Measurements from ENCODE around the gene DUSP7.

Gene DUSP7

DNA sequence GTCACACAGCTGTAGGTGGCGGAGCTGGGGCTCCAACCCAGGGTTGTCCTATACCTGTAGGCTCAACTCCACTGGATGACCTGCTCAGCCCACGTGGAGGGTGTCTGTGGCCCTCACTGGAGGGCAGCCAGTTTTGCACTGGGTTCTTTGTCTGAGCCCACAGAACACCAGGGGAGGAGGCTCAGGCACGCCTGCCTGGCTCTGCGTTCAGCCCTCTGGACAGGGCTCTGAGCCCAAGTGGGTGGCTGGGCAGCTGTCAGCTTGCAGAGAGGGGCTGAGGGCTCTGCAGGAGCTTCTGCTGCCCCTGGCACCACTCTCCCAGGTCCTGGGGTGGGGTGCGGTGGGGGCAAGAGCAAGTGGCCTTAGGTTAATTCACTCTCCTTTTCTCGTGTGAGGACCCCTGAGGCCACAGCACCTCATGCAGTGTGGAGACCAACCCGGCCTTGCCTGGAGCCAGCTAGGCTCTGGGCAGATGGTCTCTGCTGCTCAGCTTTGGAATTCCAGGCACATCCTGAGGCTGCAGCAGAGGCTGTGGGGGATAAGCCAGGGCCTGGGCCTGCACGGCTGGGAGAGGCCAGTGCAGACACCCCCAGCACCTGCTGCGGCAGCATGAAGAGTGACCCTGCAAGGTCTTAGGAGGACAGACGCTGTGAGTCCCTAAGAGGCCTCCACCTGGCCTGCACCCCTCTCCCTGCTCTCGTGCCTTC is 23.5 kb downstream of the DUSP7 start:
- no peak for TF ChIP-seq SP1 (IDR thresholded peaks at IDR 0.05)
- no peak for TF ChIP-seq FOXK2 (IDR thresholded peaks at IDR 0.05)
- TF ChIP-seq, protein P1, sequence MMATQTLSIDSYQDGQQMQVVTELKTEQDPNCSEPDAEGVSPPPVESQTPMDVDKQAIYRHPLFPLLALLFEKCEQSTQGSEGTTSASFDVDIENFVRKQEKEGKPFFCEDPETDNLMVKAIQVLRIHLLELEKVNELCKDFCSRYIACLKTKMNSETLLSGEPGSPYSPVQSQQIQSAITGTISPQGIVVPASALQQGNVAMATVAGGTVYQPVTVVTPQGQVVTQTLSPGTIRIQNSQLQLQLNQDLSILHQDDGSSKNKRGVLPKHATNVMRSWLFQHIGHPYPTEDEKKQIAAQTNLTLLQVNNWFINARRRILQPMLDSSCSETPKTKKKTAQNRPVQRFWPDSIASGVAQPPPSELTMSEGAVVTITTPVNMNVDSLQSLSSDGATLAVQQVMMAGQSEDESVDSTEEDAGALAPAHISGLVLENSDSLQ (IDR thresholded peaks at IDR 0.05) = no peak
- no peak for TF ChIP-seq L3MBTL2 (conservative IDR thresholded peaks at IDR 0.05)
- no peak for TF ChIP-seq HDGF (IDR thresholded peaks at IDR 0.05; ENCODE audit: borderline replicate concordance)
- no peak for TF ChIP-seq ARNT (IDR thresholded peaks at IDR 0.05)
- TF ChIP-seq ELF4 (IDR thresholded peaks at IDR 0.05) = no peak
- TF ChIP-seq TARDBP (IDR thresholded peaks at IDR 0.05) = no peak
- no peak for TF ChIP-seq SUZ12 (IDR thresholded peaks at IDR 0.05)
- no peak for TF ChIP-seq ZNF384 (IDR thresholded peaks at IDR 0.05)
- no peak for TF ChIP-seq NFRKB (IDR thresholded peaks at IDR 0.05)
- TF ChIP-seq FOXA1 (IDR thresholded peaks at IDR 0.05) = no peak
- TF ChIP-seq FOXM1 (IDR thresholded peaks at IDR 0.05; ENCODE audit: borderline replicate concordance) = no peak
- no peak for TF ChIP-seq BHLHE40 (IDR thresholded peaks at IDR 0.05; ENCODE audit: borderline replicate concordance)
- no peak for TF ChIP-seq CTBP1 (IDR thresholded peaks at IDR 0.05; ENCODE audit: borderline replicate concordance)
- no peak for TF ChIP-seq LEF1 (IDR thresholded peaks at IDR 0.05; ENCODE audit: borderline replicate concordance)
- DNase-seq (ENCODE audit: extremely low spot score) = no peak
- ChIA-PET POLR2A (interaction anchor here (1.4 kb wide), 1 partner anchor 37 kb away, joined by 3 read pairs; the partner anchor contains the start of gene RPL29), CTCF (no interaction called here)

DNA sequence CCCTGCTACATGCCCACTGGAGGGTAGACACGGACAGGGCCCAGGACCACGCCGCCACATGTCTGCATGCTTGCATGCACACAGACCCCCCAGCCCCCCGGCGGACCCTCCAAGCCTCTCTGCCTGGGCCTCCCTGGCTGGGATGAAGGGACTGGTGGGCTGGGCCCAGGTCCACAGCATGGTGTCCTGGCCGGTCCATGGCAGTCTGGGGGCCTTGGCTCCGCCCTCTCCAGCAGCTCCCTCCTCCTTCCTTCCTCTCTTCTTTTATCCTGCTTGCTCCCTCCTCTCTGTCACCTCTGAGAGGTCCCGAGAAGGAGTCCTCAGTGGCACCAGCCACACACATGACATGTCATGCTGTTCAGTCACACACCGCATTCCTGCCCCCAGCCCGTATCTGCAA is 24.5 kb downstream of the DUSP7 start:
- TF ChIP-seq CTBP1 (IDR thresholded peaks at IDR 0.05; ENCODE audit: borderline replicate concordance) (no peak), LEF1 (IDR thresholded peaks at IDR 0.05; ENCODE audit: borderline replicate concordance) (no peak), FOXM1 (IDR thresholded peaks at IDR 0.05; ENCODE audit: borderline replicate concordance) (no peak), TARDBP (IDR thresholded peaks at IDR 0.05) (no peak), FOXK2 (IDR thresholded peaks at IDR 0.05) (no peak), BHLHE40 (IDR thresholded peaks at IDR 0.05; ENCODE audit: borderline replicate concordance) (no peak), SUZ12 (IDR thresholded peaks at IDR 0.05) (no peak), L3MBTL2 (conservative IDR thresholded peaks at IDR 0.05) (no peak), NFRKB (IDR thresholded peaks at IDR 0.05) (no peak), ARNT (IDR thresholded peaks at IDR 0.05) (no peak), ELF4 (IDR thresholded peaks at IDR 0.05) (no peak), FOXA1 (IDR thresholded peaks at IDR 0.05) (no peak), ZNF384 (IDR thresholded peaks at IDR 0.05) (no peak), HDGF (IDR thresholded peaks at IDR 0.05; ENCODE audit: borderline replicate concordance) (no peak), SP1 (IDR thresholded peaks at IDR 0.05) (no peak)
- TF ChIP-seq, protein P1 (IDR thresholded peaks at IDR 0.05) = no peak
- DNase-seq (ENCODE audit: extremely low spot score) = no peak
- POLR2A ChIA-PET = interaction anchor here (1.3 to 1.4 kb wide), 2 partner anchors 15 to 36 kb away, joined by 3 read pairs; partner anchors contain the start of gene RPL29
- CTCF ChIA-PET = interaction anchor here (1.3 kb wide), 1 partner anchor 21 kb away, joined by 3 read pairs; no protein-coding TSS in a partner anchor

DNA sequence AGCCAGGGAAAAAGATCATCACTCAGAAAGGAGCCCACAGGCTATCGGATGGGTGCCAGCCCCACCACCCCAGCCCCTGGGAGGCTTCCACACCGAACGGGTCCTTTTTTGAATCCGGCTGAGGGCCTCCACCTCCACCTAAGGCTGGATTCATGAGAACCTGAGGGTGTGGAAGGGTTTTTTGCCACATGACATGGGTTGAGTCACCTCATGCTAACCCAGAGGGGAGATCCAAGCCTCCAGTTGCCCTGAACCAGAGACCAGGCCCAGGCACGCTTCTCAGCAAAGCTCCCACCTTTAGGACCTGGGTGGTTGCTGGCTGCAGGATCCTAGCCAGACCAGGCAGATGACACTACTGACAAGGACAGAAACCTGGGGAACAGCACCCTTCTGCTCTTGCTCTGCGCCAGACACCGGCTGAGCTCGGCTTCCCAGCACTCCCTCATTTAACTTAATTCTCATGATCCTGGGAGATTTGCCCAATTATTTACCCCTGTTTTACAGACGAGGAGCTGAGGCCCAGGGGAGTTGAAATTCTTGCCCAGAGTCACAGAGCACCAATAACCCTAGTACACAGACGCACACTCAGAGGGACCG is 25.6 kb downstream of the DUSP7 start:
- TF ChIP-seq NFRKB (IDR thresholded peaks at IDR 0.05) (no peak), LEF1 (IDR thresholded peaks at IDR 0.05; ENCODE audit: borderline replicate concordance) (no peak), FOXK2 (IDR thresholded peaks at IDR 0.05) (no peak), TARDBP (IDR thresholded peaks at IDR 0.05) (no peak), HDGF (IDR thresholded peaks at IDR 0.05; ENCODE audit: borderline replicate concordance) (no peak), CTBP1 (IDR thresholded peaks at IDR 0.05; ENCODE audit: borderline replicate concordance) (no peak), FOXA1 (IDR thresholded peaks at IDR 0.05) (no peak), FOXM1 (IDR thresholded peaks at IDR 0.05; ENCODE audit: borderline replicate concordance) (no peak), BHLHE40 (IDR thresholded peaks at IDR 0.05; ENCODE audit: borderline replicate concordance) (no peak), L3MBTL2 (conservative IDR thresholded peaks at IDR 0.05) (no peak), SP1 (IDR thresholded peaks at IDR 0.05) (no peak), ELF4 (IDR thresholded peaks at IDR 0.05) (no peak), ARNT (IDR thresholded peaks at IDR 0.05) (no peak)
- no peak for DNase-seq (ENCODE audit: extremely low spot score)
- ChIA-PET POLR2A (interaction anchor here (1.3 kb wide), 1 partner anchor 14 kb away, joined by 3 read pairs; no protein-coding TSS in a partner anchor), CTCF (interaction anchor here (1.3 kb wide), 1 partner anchor 22 kb away, joined by 3 read pairs; no protein-coding TSS in a partner anchor)

DNA sequence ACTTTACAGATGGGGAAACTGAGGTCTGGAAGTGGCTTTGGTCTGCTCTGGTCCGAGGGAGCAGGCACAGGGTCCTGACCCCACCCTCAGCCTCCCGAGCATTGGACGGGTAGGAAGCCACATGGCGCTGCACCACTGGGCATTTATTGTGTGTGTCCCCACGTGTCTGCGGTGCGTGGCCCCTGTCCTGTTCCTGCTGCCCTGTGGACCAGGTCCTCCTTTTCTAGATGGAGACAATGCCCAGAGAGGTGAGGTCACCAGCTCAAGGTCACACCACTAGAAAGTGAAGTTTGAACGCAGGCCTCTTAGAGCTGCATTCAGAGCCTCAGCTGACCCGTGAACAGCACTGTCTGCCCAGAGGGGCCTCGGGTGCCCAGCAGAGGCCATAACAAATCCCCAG is 26.8 kb downstream of the DUSP7 start:
- TF ChIP-seq ZNF384 (IDR thresholded peaks at IDR 0.05) (no peak), LEF1 (IDR thresholded peaks at IDR 0.05; ENCODE audit: borderline replicate concordance) (no peak)
- POLR2A ChIA-PET = interaction anchor here (1.5 kb wide), 1 partner anchor 32 kb away, joined by 3 read pairs; no protein-coding TSS in a partner anchor
- CTCF ChIA-PET = no interaction called here
- no peak for DNase-seq (ENCODE audit: extremely low spot score)

DNA sequence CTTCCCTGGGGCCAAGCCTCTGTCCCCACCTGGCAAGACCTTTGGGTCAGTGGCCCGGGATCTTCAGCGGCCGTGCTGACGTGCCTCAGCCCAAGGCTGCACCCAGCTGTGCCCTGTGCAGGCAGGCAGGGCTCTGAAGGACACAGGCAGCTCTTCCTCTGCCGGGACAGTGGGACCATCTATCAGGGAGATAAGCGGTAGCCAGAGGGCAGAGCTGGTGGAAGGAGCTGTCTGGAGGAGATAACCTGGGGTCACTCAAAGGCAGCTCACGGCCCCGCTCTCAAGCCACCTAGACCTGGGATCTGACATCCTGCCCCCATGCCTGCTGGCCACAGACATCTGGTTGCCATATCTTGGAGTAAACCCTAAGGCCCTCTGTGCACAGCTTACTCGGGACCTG is 27.3 kb downstream of the DUSP7 start:
- TF ChIP-seq SUZ12 (IDR thresholded peaks at IDR 0.05) = no peak
- TF ChIP-seq ZNF384 (IDR thresholded peaks at IDR 0.05) = no peak
- TF ChIP-seq HDGF (IDR thresholded peaks at IDR 0.05; ENCODE audit: borderline replicate concordance) = no peak
- TF ChIP-seq ELF4 (IDR thresholded peaks at IDR 0.05) = no peak
- no peak for TF ChIP-seq FOXM1 (IDR thresholded peaks at IDR 0.05; ENCODE audit: borderline replicate concordance)
- TF ChIP-seq FOXK2 (IDR thresholded peaks at IDR 0.05) = no peak
- TF ChIP-seq FOXA1 (IDR thresholded peaks at IDR 0.05) = no peak
- TF ChIP-seq TARDBP (IDR thresholded peaks at IDR 0.05) = no peak
- no peak for TF ChIP-seq ARNT (IDR thresholded peaks at IDR 0.05)
- TF ChIP-seq BHLHE40 (IDR thresholded peaks at IDR 0.05; ENCODE audit: borderline replicate concordance) = no peak
- TF ChIP-seq, protein P1 (IDR thresholded peaks at IDR 0.05) = no peak
- TF ChIP-seq CTBP1 (IDR thresholded peaks at IDR 0.05; ENCODE audit: borderline replicate concordance) = no peak
- no peak for TF ChIP-seq NFRKB (IDR thresholded peaks at IDR 0.05)
- POLR2A ChIA-PET = interaction anchor here (1.0 to 1.5 kb wide), 2 partner anchors 25 to 31 kb away, joined by 3 read pairs; no protein-coding TSS in a partner anchor
- CTCF ChIA-PET = no interaction called here
- DNase-seq (ENCODE audit: extremely low spot score) = no peak
